IMR-90 (cell line): ENCODE measurements around the gene DCC.

ENCODE experiments used
- BHLHE40 ChIP-seq: fragments of 150-350 bp; IDR thresholded peaks from 2 replicates; pipeline ENCODE4 v1.6.1; 2016; ENCODE audit warnings: mild to moderate bottlenecking, low read depth, low read length
- CEBPB ChIP-seq: IDR thresholded peaks from 2 replicates; pipeline ENCODE4 v1.6.1; 2012; ENCODE audit warnings: low read depth, low read length, improper control_type of control experiment
- FOS ChIP-seq: fragments of 150-350 bp; IDR thresholded peaks from 2 replicates; pipeline ENCODE4 v1.6.1; 2016; ENCODE audit warnings: low read depth, low read length
- MAZ ChIP-seq: IDR thresholded peaks from 2 replicates; pipeline ENCODE4 v1.6.1; 2012; ENCODE audit warnings: low read depth, mild to moderate bottlenecking, low read length, improper control_type of control experiment, moderate library complexity, borderline replicate concordance
- MXI1 ChIP-seq: IDR thresholded peaks from 2 replicates; pipeline ENCODE4 v1.6.1; 2012; ENCODE audit warnings: low read depth, mild to moderate bottlenecking, low read length, moderate library complexity, borderline replicate concordance
- POLR2A ChIP-seq: IDR thresholded peaks from 2 replicates; pipeline ENCODE4 v1.6.1; 2012; ENCODE audit warnings: mild to moderate bottlenecking, low read depth, low read length
- RAD21 ChIP-seq: IDR thresholded peaks from 2 replicates; pipeline ENCODE4 v1.6.1; 2012; ENCODE audit warnings: low read length, improper control_type of control experiment
- RFX5 ChIP-seq: IDR thresholded peaks from 2 replicates; pipeline ENCODE4 v1.8.0; 2012; ENCODE audit warnings: low read depth, mild to moderate bottlenecking, low read length, moderate library complexity
- SMC3 ChIP-seq: fragments of 150-350 bp; IDR thresholded peaks from 2 replicates; pipeline ENCODE4 v1.6.1; 2016; ENCODE audit warnings: low read depth, mild to moderate bottlenecking, antibody characterized with exemption, low read length, moderate library complexity
- TF ChIP-seq, protein P1 (sequence below): conservative IDR thresholded peaks from 2 replicates; pipeline ENCODE4 v1.5.1; 2012; ENCODE audit warnings: mild to moderate bottlenecking, low read depth, low read length, improper control_type of control experiment
- TF ChIP-seq, protein P2 (sequence below): fragments of 150-350 bp; IDR thresholded peaks from 2 replicates; pipeline ENCODE4 v1.6.1; 2017; ENCODE audit warnings: mild to moderate bottlenecking, antibody characterized with exemption, low read length, low read depth
- TF ChIP-seq, protein P3 (sequence below): fragments of 150-350 bp; IDR thresholded peaks from 2 replicates; pipeline ENCODE4 v1.6.1; 2016; ENCODE audit warnings: low read depth, mild to moderate bottlenecking, low read length, moderate library complexity, borderline replicate concordance

DNA sequence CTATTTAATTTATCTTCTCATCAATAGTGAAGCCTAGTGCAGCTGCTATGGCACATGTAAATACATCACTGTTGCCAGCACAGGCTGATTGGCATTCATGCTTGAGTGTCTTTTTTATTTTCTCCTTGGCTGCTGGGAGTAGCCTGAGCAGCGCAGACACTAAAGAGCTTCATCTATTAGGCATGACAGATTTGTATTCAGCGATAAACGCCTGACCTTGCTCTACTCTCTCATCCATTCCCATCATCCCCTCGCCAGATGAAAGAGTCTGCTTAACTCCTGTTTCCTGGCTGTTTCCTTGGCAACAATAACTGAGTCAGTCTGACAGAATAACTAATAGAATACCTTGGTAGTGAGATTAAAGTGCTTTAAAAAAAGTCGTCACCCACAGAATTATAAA is 753.6 kb downstream of the DCC start:
- TF ChIP-seq RAD21 (no peak), POLR2A (no peak), RFX5 (no peak), CEBPB (no peak), MXI1 (no peak), BHLHE40 (no peak), SMC3 (no peak), MAZ (no peak), FOS (no peak)
- TF ChIP-seq, protein P1, sequence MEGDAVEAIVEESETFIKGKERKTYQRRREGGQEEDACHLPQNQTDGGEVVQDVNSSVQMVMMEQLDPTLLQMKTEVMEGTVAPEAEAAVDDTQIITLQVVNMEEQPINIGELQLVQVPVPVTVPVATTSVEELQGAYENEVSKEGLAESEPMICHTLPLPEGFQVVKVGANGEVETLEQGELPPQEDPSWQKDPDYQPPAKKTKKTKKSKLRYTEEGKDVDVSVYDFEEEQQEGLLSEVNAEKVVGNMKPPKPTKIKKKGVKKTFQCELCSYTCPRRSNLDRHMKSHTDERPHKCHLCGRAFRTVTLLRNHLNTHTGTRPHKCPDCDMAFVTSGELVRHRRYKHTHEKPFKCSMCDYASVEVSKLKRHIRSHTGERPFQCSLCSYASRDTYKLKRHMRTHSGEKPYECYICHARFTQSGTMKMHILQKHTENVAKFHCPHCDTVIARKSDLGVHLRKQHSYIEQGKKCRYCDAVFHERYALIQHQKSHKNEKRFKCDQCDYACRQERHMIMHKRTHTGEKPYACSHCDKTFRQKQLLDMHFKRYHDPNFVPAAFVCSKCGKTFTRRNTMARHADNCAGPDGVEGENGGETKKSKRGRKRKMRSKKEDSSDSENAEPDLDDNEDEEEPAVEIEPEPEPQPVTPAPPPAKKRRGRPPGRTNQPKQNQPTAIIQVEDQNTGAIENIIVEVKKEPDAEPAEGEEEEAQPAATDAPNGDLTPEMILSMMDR = no peak
- TF ChIP-seq, protein P2, sequence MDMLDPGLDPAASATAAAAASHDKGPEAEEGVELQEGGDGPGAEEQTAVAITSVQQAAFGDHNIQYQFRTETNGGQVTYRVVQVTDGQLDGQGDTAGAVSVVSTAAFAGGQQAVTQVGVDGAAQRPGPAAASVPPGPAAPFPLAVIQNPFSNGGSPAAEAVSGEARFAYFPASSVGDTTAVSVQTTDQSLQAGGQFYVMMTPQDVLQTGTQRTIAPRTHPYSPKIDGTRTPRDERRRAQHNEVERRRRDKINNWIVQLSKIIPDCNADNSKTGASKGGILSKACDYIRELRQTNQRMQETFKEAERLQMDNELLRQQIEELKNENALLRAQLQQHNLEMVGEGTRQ = no peak
- TF ChIP-seq, protein P3, sequence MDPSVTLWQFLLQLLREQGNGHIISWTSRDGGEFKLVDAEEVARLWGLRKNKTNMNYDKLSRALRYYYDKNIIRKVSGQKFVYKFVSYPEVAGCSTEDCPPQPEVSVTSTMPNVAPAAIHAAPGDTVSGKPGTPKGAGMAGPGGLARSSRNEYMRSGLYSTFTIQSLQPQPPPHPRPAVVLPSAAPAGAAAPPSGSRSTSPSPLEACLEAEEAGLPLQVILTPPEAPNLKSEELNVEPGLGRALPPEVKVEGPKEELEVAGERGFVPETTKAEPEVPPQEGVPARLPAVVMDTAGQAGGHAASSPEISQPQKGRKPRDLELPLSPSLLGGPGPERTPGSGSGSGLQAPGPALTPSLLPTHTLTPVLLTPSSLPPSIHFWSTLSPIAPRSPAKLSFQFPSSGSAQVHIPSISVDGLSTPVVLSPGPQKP = no peak
